K562 (cell line): ENCODE data around the gene C2CD4B. TPM values are rescaled to one million over a fixed set of nuclear protein-coding genes. Genes with fewer than 3 reads are reported as not detected.

Experiments
- ATAC-seq: fragments of 200-7000 bp; cut with Tn5 transposase; 3 replicates; pipeline ENCODE4 v1.9.1; 2020; ENCODE audit warnings: moderate library complexity
- BruUV-seq: library from RNA; stranded (reverse); fragments of 400-500 nt; replicated peaks from 2 replicates; lab custom pipeline; 2021; lab: Mats Ljungman, UMichigan
- CTCF ChIA-PET: fragments of 300-600 bp; formaldehyde crosslinking; extraction: SDS; loops from one replicate; lab custom pipeline; 2021; ENCODE audit warnings: low intra/inter-chr PET ratio; lab: Yijun Ruan, JAX
- POLR2A ChIA-PET: fragments of 300-600, 350-650 bp; sonication (Branson Sonifier 250); formaldehyde crosslinking; extraction: SDS; loops from one replicate; lab custom pipeline; 2021; ENCODE audit warnings: antibody characterized with exemption, inconsistent platforms; lab: Yijun Ruan, JAX
- DNase-seq, 4 experiments: peaks; one replicate each; pipeline versions ENCODE4 v3.0.0 to v3.0.0-alpha.2; 2011 to 2018; ENCODE audit warnings: low spot score in 3 of 4, mixed read lengths in 3 of 4; ENCODE audit errors: extremely low read depth in 1 of 4
- FAIRE-seq: peaks from 2 replicates; lab custom pipeline; 2011; peaks lifted over from hg19 to GRCh38; lab: Jason Lieb, UNC
- H2AFZ ChIP-seq: 2 replicates; pipeline ENCODE4 v1.6.0; 2011; ENCODE audit warnings: low read depth, low read length, control low read depth, inconsistent platforms
- H3K27ac ChIP-seq: fragments of 200-600 bp; 3 replicates; pipeline ENCODE4 v1.8.0; 2011; ENCODE audit warnings: low read depth, mild to moderate bottlenecking, control low read depth, inconsistent platforms, low read length, moderate library complexity, mixed read lengths; ENCODE audit errors: extremely low read depth
- H3K27me3 ChIP-seq, 2 experiments: fragments of 300-600 bp in 1 of 2; 2 replicates in 1 of 2; 3 replicates in 1 of 2; pipeline versions ENCODE4 v1.6.0 to v1.8.0; 2011; ENCODE audit warnings: inconsistent platforms in 2 of 2, low read length in 2 of 2, mild to moderate bottlenecking in 1 of 2, mixed read lengths in 1 of 2, moderate library complexity in 1 of 2; ENCODE audit not compliant: control insufficient read depth in 2 of 2, insufficient read depth in 2 of 2
- H3K36me3 ChIP-seq: fragments of 300-600 bp; 3 replicates; pipeline ENCODE4 v1.8.0; 2011; ENCODE audit warnings: mild to moderate bottlenecking, low read length, inconsistent platforms; ENCODE audit not compliant: control insufficient read depth, insufficient read depth
- H3K4me1 ChIP-seq, 2 experiments: fragments of 200-600 bp in 1 of 2; replicated peaks in 1 of 2; 2 replicates in 1 of 2; 3 replicates in 1 of 2; pipeline versions ENCODE4 v1.5.1 to v1.8.0; 2011; ENCODE audit warnings: inconsistent platforms in 2 of 2, low read length in 2 of 2, mild to moderate bottlenecking in 1 of 2, mixed read lengths in 1 of 2, moderate library complexity in 1 of 2; ENCODE audit not compliant: control insufficient read depth in 2 of 2, insufficient read depth in 2 of 2
- H3K4me2 ChIP-seq: 2 replicates; pipeline ENCODE4 v1.6.1; 2011; ENCODE audit warnings: low read length, control low read depth, inconsistent platforms, mixed read lengths; ENCODE audit not compliant: insufficient read depth
- H3K4me3 ChIP-seq: fragments of 200-600 bp; sonication (generic), shearing (Covaris generic); 2 replicates; pipeline ENCODE4 v1.5.1; 2016; ENCODE audit warnings: control low read depth, inconsistent platforms
- H3K79me2 ChIP-seq: fragments of 200-600 bp; 3 replicates; pipeline ENCODE4 v1.8.0; 2011; ENCODE audit warnings: low read length, inconsistent platforms; ENCODE audit not compliant: control insufficient read depth, insufficient read depth
- H3K9ac ChIP-seq, 2 experiments: 2 replicates each; pipeline versions ENCODE4 v1.6.0 to v1.6.1; 2011; ENCODE audit warnings: low read depth in 2 of 2, low read length in 2 of 2, control low read depth in 1 of 2, inconsistent platforms in 1 of 2, mild to moderate bottlenecking in 1 of 2, mixed read lengths in 1 of 2; ENCODE audit not compliant: insufficient read depth in 1 of 2
- H3K9me1 ChIP-seq: one replicate; pipeline ENCODE4 v1.6.0; 2011; ENCODE audit warnings: inconsistent platforms, mild to moderate bottlenecking, low read length, moderate library complexity; ENCODE audit not compliant: control insufficient read depth, insufficient read depth
- H3K9me3 ChIP-seq: replicated peaks from 2 replicates; pipeline ENCODE4 v1.5.1; 2011; ENCODE audit warnings: low read depth, low read length, inconsistent platforms; ENCODE audit not compliant: control insufficient read depth, insufficient read depth
- H4K20me1 ChIP-seq: replicated peaks from 2 replicates; pipeline ENCODE4 v1.6.1; 2011; ENCODE audit warnings: low read length, inconsistent platforms, mixed read lengths; ENCODE audit not compliant: control insufficient read depth, insufficient read depth
- CBX2 ChIP-seq: fragments of 200-600 bp; sonication (generic); IDR thresholded peaks from one replicate; pipeline ENCODE4 v1.6.1; 2012; ENCODE audit warnings: mild to moderate bottlenecking, low read length, inconsistent platforms; ENCODE audit not compliant: insufficient read depth, poor library complexity, severe bottlenecking
- E2F3 ChIP-seq: fragments of 250-450 bp; sonication (Bioruptor Pico); IDR thresholded peaks from 2 replicates; pipeline ENCODE4 v1.4.0; 2020; ENCODE audit warnings: mild to moderate bottlenecking
- HNRNPH1 ChIP-seq: fragments of 200-400 bp; formaldehyde crosslinking; optimal IDR thresholded peaks from 2 replicates; pipeline ENCODE3; 2017; ENCODE audit warnings: low read depth, mild to moderate bottlenecking, low read length, moderate library complexity
- HOXB6 ChIP-seq: fragments of 250-450 bp; sonication (Bioruptor Pico); IDR thresholded peaks from 2 replicates; pipeline ENCODE4 v1.5.1; 2022; ENCODE audit warnings: mild to moderate bottlenecking, borderline replicate concordance
- ID3 ChIP-seq, 2 experiments: fragments of 250-450 bp in 1 of 2; fragments of 450-650 bp in 1 of 2; sonication (Bioruptor Pico) in 1 of 2; IDR thresholded peaks; 2 replicates each; pipeline versions ENCODE4 v1.6.1 to v1.8.0; 2016 to 2021; ENCODE audit warnings: mild to moderate bottlenecking in 2 of 2, moderate library complexity in 2 of 2, missing compliant biosample characterization in 1 of 2, missing genetic modification characterization in 1 of 2
- IRF2 ChIP-seq: sonication (generic); formaldehyde crosslinking; IDR thresholded peaks from 2 replicates; pipeline ENCODE4 v1.8.1; 2022; ENCODE audit warnings: mild to moderate bottlenecking, missing genetic modification reagents
- JUND ChIP-seq, 2 experiments: IDR thresholded peaks; 2 replicates in 1 of 2; 3 replicates in 1 of 2; pipeline ENCODE4 v1.6.1; 2011; ENCODE audit warnings: borderline replicate concordance in 2 of 2, low read depth in 2 of 2, low read length in 2 of 2, improper control_type of control experiment in 1 of 2, missing biosample characterization in 1 of 2, missing genetic modification characterization in 1 of 2, missing genetic modification reagents in 1 of 2
- KAT8 ChIP-seq: fragments of 450-650 bp; IDR thresholded peaks from 2 replicates; pipeline ENCODE4 v1.6.1; 2016; ENCODE audit warnings: low read depth, mild to moderate bottlenecking
- OTX1 ChIP-seq: fragments of 450-650 bp; formaldehyde crosslinking; IDR thresholded peaks from 2 replicates; pipeline ENCODE4 v1.4.0; 2022; ENCODE audit warnings: mild to moderate bottlenecking
- PHF21A ChIP-seq: fragments of 450-650 bp; IDR thresholded peaks from 2 replicates; pipeline ENCODE4 v1.6.1; 2017; ENCODE audit warnings: low read depth, borderline replicate concordance
- WGBS: fragments of 100-300 bp; shearing (Covaris generic); methylation state at CpG from one replicate; pipeline ENCODE4 v1.1.6; 2016; ENCODE audit warnings: low coverage, mixed read lengths; ENCODE audit not compliant: insufficient coverage; ENCODE audit errors: missing lambda C conversion rate; 5-methylcytosine and 5-hydroxymethylcytosine counted together
- in situ Hi-C: fragments of 300-500 bp; cut with MboI; formaldehyde crosslinking; loops from 4 replicates; pipeline ENCODE4 v1.15.0; 2018; ENCODE audit warnings: inconsistent platforms, mixed read lengths
- intact Hi-C: fragments of 100-400 bp; cut with micrococcal nuclease; formaldehyde crosslinking; loops from 2 replicates; pipeline ENCODE4 v1.14.2; 2022
- polyA plus RNA-seq, 8 experiments: library from polyadenylated mRNA; depleted of rRNA in 4 of 8; stranded (reverse) in 5 of 8; unstranded in 3 of 8; fragments of >200 nt; fragmentation: Nextera tagmentation in 2 of 8; fragmentation: Illumina TruSeq in 1 of 8; extraction: Ambion mirVana in 2 of 8; extraction: Trizol in 1 of 8; gene quantifications; 2 replicates each; pipeline versions ENCODE4 v1.2.1 to v1.2.3, GENCODE V29; 2011 to 2014; ENCODE audit warnings: inconsistent platforms in 1 of 8, missing spikeins in 1 of 8
- total RNA-seq, 7 experiments: library from RNA; depleted of rRNA in 6 of 7; stranded (reverse); fragments of >200 nt in 6 of 7; fragmentation: Illumina TruSeq in 2 of 7; extraction: Trizol in 2 of 7; gene quantifications; 2 replicates each; pipeline versions ENCODE4 v1.2.1 to v1.2.3, GENCODE V29; 2011 to 2021; ENCODE audit warnings: low replicate concordance in 1 of 7

C2CD4B gene
- total and polyA plus RNA-seq, 9 of the 15 experiments (the other 6 are each of a cell fraction or from before 2014, with no cell fraction given): 0.11 TPM; not detected in 8

- Histone ChIP-seq H3K9ac (no peak overlapping the region), H3K27ac (no peak overlapping the region), H3K4me1 (no peaks in the 10 kb centered on the region), H3K4me3 (no peak overlapping the region), H3K4me2 (no peak overlapping the region), H3K27me3 (no peaks in the 10 kb centered on the region), H4K20me1 (no peaks in the 10 kb centered on the region), H3K36me3 (no peaks in the 10 kb centered on the region), H2AFZ (no peak overlapping the region), H3K9me1 (no peaks in the 10 kb centered on the region), H3K9me3 (no peaks in the 10 kb centered on the region), H3K79me2 (no peaks in the 10 kb centered on the region)
- in situ Hi-C loops: no loop called here
- 3% methylated on average over 3 of the region's 3 CpGs for WGBS
- BruUV-seq: no TSS peak
- ATAC-seq: no peak
- FAIRE-seq: no peak
- no peak for TF ChIP-seq CBX2
- TF ChIP-seq IRF2 (CRISPR knock-in tag): no peak
- TF ChIP-seq PHF21A: no peak
- no peak for TF ChIP-seq ID3 (CRISPR knock-in tag; IDR thresholded peaks at IDR 0.05)
- no peak for TF ChIP-seq ID3 (tag; IDR thresholded peaks at IDR 0.05)
- no peak for TF ChIP-seq HOXB6
- no peak for TF ChIP-seq KAT8
- TF ChIP-seq OTX1: no peak
- no peak for TF ChIP-seq JUND (IDR thresholded peaks at IDR 0.05; ENCODE audit: borderline replicate concordance, low read depth, low read length)
- no peak for TF ChIP-seq JUND (tag; IDR thresholded peaks at IDR 0.05; ENCODE audit: borderline replicate concordance, low read depth, low read length)
- no peak for TF ChIP-seq E2F3 (CRISPR knock-in tag)
- no peak for TF ChIP-seq HNRNPH1
- CTCF ChIA-PET: no interaction called here
- no peak for DNase-seq
- POLR2A ChIA-PET: interaction anchor here (0.6 kb wide), 1 partner anchor 10 kb away, joined by 4 read pairs; no protein-coding TSS in a partner anchor
- intact Hi-C loops: no loop called here
Measured at GRCh38 chr15:62126364-62126763, 38.7 kb downstream of the C2CD4B start.
